A549 treated with RU486 at 1 μM for 4 hours (cell line): ENCODE measurements around the gene PPIP5K2. TPM values are rescaled to one million over a fixed set of nuclear protein-coding genes. Genes with fewer than 3 reads are reported as not detected.

Experiments used
- total RNA-seq: library from RNA; stranded (reverse); fragments of 200-300 nt; extraction: Qiagen RNA extraction; gene quantifications from 5 replicates; pipeline ENCODE4 v1.2.3, GENCODE V29; 2022; ENCODE audit warnings: low read depth

PPIP5K2 gene
- 10.9 to 25.9 TPM (median 24.3 TPM) in 5 replicates for total RNA-seq

DNA sequence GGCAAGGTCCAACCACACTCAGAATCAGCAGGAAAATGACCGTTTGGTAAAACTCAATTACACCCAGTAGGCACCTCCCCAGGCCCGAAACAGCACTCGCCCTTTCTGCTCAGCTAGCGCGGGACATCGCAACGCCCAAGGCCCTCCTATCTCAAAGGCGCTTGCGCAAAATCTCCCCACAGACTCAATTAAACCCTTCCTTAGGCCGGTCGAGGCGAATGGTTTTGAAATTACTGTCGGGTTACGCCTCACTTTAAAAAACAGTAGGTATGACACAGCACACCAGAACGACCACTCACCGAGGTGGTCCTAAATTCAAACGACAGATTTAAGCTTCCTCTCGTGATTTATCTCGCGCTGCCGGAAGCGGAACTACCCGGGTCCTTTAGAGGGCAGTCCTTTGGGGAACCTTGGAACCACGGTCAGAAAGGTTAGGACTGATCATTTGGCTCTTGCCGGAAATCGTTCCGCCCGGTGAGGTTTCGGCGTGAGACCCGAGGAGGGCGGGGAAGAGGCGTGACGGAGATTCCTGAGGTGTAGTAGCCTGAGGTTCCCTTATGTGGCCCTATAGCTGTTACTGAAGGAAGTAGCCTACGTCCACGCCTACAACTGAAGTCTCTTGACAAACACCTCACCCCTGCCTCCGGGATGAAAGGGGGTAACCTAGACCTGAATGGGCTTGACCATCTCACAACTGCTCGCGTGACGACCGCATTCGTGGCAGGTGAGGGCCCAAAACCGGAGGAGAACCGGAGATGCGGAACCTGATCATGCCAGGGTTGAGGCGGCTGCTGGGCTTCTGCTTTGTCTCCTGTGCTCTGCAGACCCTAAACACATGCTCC lies at the start of gene PPIP5K2, which contains the start of gene GIN1:
Gene PPIP5K2, plus strand, starts transcription at position 537 of the 842 bp plus-strand sequence. CDS start 9,289 bp downstream, outside the sequence.
Gene GIN1, minus strand, starts transcription at position 374 of the 842 bp plus-strand sequence. CDS start 11,431 bp downstream, outside the sequence.

GRCh38 chr5:103258368-103258956 lies 138.4 kb downstream of the PPIP5K2 start, which contains the start of gene MACIR:
TSS of gene MACIR (plus strand) at chr5:103258763. CDS start at chr5:103275920, 17,157 bp downstream.

Other genes starting within 250 kb of the PPIP5K2 start
- gene GIN1, start 163 bp upstream of the PPIP5K2 start, total RNA-seq, result 2.0 to 6.4 TPM (median 4.0 TPM) in 5 replicates
- 16.3 to 21.4 TPM (median 20.2 TPM) in 5 replicates for gene MACIR, start 138.5 kb downstream of the PPIP5K2 start, total RNA-seq